GM23248 (cell line): ENCODE measurements around the gene ACTL8. TPM values are rescaled to one million over a fixed set of nuclear protein-coding genes. Genes with fewer than 3 reads are reported as not detected.

ENCODE experiments used
- DNase-seq: peaks from one replicate; pipeline ENCODE4 v3.0.0-alpha.2; 2015
- H2AFZ ChIP-seq: fragments of 200-600 bp; sonication (generic); 2 replicates; pipeline ENCODE4 v1.6.1; 2016; ENCODE audit warnings: antibody characterized with exemption
- H3F3A ChIP-seq: fragments of 200-600 bp; sonication (generic); 2 replicates; pipeline ENCODE4 v1.6.1; 2016; ENCODE audit warnings: mild to moderate bottlenecking, antibody characterized with exemption, mixed run types; ENCODE audit not compliant: insufficient read depth
- H3K27ac ChIP-seq: fragments of 200-600 bp; sonication (generic); 2 replicates; pipeline ENCODE4 v1.5.1; 2016; ENCODE audit warnings: mild to moderate bottlenecking
- H3K27me3 ChIP-seq: fragments of 200-600 bp; sonication (generic); replicated peaks from 2 replicates; pipeline ENCODE4 v1.6.1; 2016; ENCODE audit warnings: mild to moderate bottlenecking; ENCODE audit not compliant: insufficient read depth
- H3K36me3 ChIP-seq: fragments of 200-600 bp; sonication (generic); 2 replicates; pipeline ENCODE4 v1.6.1; 2016; ENCODE audit warnings: low read depth, mild to moderate bottlenecking
- H3K4me1 ChIP-seq: fragments of 200-600 bp; sonication (generic); 2 replicates; pipeline ENCODE4 v1.6.1; 2016; ENCODE audit warnings: mild to moderate bottlenecking; ENCODE audit not compliant: insufficient read depth
- H3K4me2 ChIP-seq: fragments of 200-600 bp; sonication (generic); one replicate; pipeline ENCODE4 v1.6.1; 2016; ENCODE audit warnings: mild to moderate bottlenecking; ENCODE audit not compliant: unreplicated experiment
- H3K4me3 ChIP-seq: fragments of 200-600 bp; sonication (generic); 2 replicates; pipeline ENCODE4 v1.5.1; 2016; ENCODE audit warnings: mild to moderate bottlenecking
- H3K79me2 ChIP-seq: fragments of 200-600 bp; sonication (generic); 2 replicates; pipeline ENCODE4 v1.6.1; 2016; ENCODE audit warnings: mild to moderate bottlenecking; ENCODE audit not compliant: insufficient read depth
- H3K9ac ChIP-seq: fragments of 200-600 bp; sonication (generic); 2 replicates; pipeline ENCODE4 v1.6.1; 2016; ENCODE audit warnings: mild to moderate bottlenecking
- H3K9me2 ChIP-seq: fragments of 200-600 bp; sonication (generic); 2 replicates; pipeline ENCODE4 v1.6.1; 2016; ENCODE audit warnings: mixed run types, mild to moderate bottlenecking, moderate library complexity; ENCODE audit not compliant: insufficient read depth
- H3K9me3 ChIP-seq: fragments of 200-600 bp; sonication (generic); one replicate; pipeline ENCODE4 v1.6.1; 2017; ENCODE audit warnings: low read depth
- H4K20me1 ChIP-seq: fragments of 200-600 bp; sonication (generic); 2 replicates; pipeline ENCODE4 v1.6.0; 2016; ENCODE audit not compliant: insufficient read depth
- EZH2 ChIP-seq: fragments of 200-600 bp; sonication (generic); IDR thresholded peaks from 2 replicates; pipeline ENCODE4 v1.6.1; 2018; ENCODE audit warnings: antibody characterized with exemption, mild to moderate bottlenecking; ENCODE audit not compliant: insufficient read depth, poor library complexity, severe bottlenecking
- EZH2phosphoT487 ChIP-seq: fragments of 200-600 bp; sonication (generic); IDR thresholded peaks from 2 replicates; pipeline ENCODE4 v1.6.1; 2018; ENCODE audit warnings: antibody characterized with exemption, moderate library complexity, mild to moderate bottlenecking, low read depth; ENCODE audit not compliant: insufficient read depth
- WGBS, 2 experiments: methylation state at CpG; one replicate each; pipeline ENCODE4 v1.1.6; 2015 to 2017; ENCODE audit warnings: low lambda C conversion rate in 2 of 2, low coverage in 1 of 2; ENCODE audit errors: missing lambda C conversion rate in 2 of 2; 5-methylcytosine and 5-hydroxymethylcytosine counted together
- in situ Hi-C: fragments of 300-500 bp; cut with MboI; formaldehyde crosslinking; loops from 2 replicates; pipeline ENCODE4 v1.15.0; 2020
- polyA plus RNA-seq: library from polyadenylated mRNA; unstranded; fragments of >200 nt; fragmentation: Nextera tagmentation; extraction: Ambion mirVana; gene quantifications from 2 replicates; pipeline ENCODE4 v1.2.1, GENCODE V29; 2016
- total RNA-seq: library from RNA; depleted of rRNA; stranded (reverse); fragments of >200 nt; shearing (Covaris generic); gene quantifications from 2 replicates; pipeline ENCODE4 v1.2.3, GENCODE V29; 2014

ACTL8 gene
- total and polyA plus RNA-seq, 2 experiments from 2014 or later = 0.11 TPM; not detected in 1

- no peak for TF ChIP-seq EZH2phosphoT487
- TF ChIP-seq EZH2 = no peak
- H3F3A ChIP-seq = no peaks in the 10 kb centered on the region
- peaks cover 15% of the 10 kb centered on the region for H3K27me3 ChIP-seq
- H3K4me2 ChIP-seq = no peak overlapping the region
- H4K20me1 ChIP-seq = no peaks in the 10 kb centered on the region
- in situ Hi-C loops = no loop called here
- WGBS, 2 experiments = 48 to 56% methylated on average over 6 of the region's 6 CpGs
- H3K36me3 ChIP-seq = no peaks in the 10 kb centered on the region
- no peak overlapping the region for H2AFZ ChIP-seq
- H3K4me3 ChIP-seq = no peak overlapping the region
- H3K9ac ChIP-seq = no peak overlapping the region
- DNase-seq = no peak
- H3K9me2 ChIP-seq = no peaks in the 10 kb centered on the region
- no peaks in the 10 kb centered on the region for H3K9me3 ChIP-seq
- H3K4me1 ChIP-seq = no peaks in the 10 kb centered on the region
- no peak overlapping the region for H3K27ac ChIP-seq
- no peaks in the 10 kb centered on the region for H3K79me2 ChIP-seq
Observed at GRCh38 chr1:17808816-17809215, 53.7 kb downstream of the ACTL8 start.

GRCh38 chr1:17810668-17811067, 55.5 kb downstream of the ACTL8 start:
- Histone ChIP-seq H2AFZ (no peak overlapping the region), H3K9ac (no peak overlapping the region), H3K4me3 (no peak overlapping the region), H3K4me2 (no peak overlapping the region), H3K27ac (no peak overlapping the region), H3K36me3 (no peaks in the 10 kb centered on the region), H3K4me1 (no peaks in the 10 kb centered on the region), H3K9me3 (no peaks in the 10 kb centered on the region), H3K27me3 (peaks cover 18% of the 10 kb centered on the region), H3F3A (no peaks in the 10 kb centered on the region), H3K79me2 (no peaks in the 10 kb centered on the region), H3K9me2 (no peaks in the 10 kb centered on the region), H4K20me1 (no peaks in the 10 kb centered on the region)
- TF ChIP-seq EZH2 (no peak), EZH2phosphoT487 (no peak)
- WGBS, 2 experiments = 37 to 52% methylated on average over 2 of the region's 2 CpGs
- in situ Hi-C loops = no loop called here
- no peak for DNase-seq

GRCh38 chr1:17816511-17816910, 61.4 kb downstream of the ACTL8 start:
- Histone ChIP-seq H2AFZ (no peak overlapping the region), H3K4me1 (no peaks in the 10 kb centered on the region), H3K27me3 (peaks cover 7% of the 10 kb centered on the region), H3K79me2 (no peaks in the 10 kb centered on the region), H3K4me3 (no peak overlapping the region), H3K9me3 (no peaks in the 10 kb centered on the region), H4K20me1 (no peaks in the 10 kb centered on the region), H3K4me2 (no peak overlapping the region), H3F3A (no peaks in the 10 kb centered on the region), H3K36me3 (no peaks in the 10 kb centered on the region), H3K27ac (no peak overlapping the region), H3K9ac (no peak overlapping the region), H3K9me2 (no peaks in the 10 kb centered on the region)
- in situ Hi-C loops = no loop called here
- TF ChIP-seq EZH2 = no peak
- no peak for TF ChIP-seq EZH2phosphoT487
- DNase-seq = no peak
- WGBS, 2 experiments = 61 to 65% methylated on average over 4 of the region's 4 CpGs

GRCh38 chr1:17819129-17819802, 64.1 kb downstream of the ACTL8 start:
- Histone ChIP-seq H4K20me1 (no peaks in the 10 kb centered on the region), H3K4me2 (no peak overlapping the region), H3K79me2 (no peaks in the 10 kb centered on the region), H3K9me2 (no peaks in the 10 kb centered on the region), H3K4me1 (no peaks in the 10 kb centered on the region), H3F3A (no peaks in the 10 kb centered on the region), H3K9ac (no peak overlapping the region), H2AFZ (no peak overlapping the region), H3K36me3 (no peaks in the 10 kb centered on the region), H3K4me3 (no peak overlapping the region), H3K27ac (no peak overlapping the region), H3K27me3 (no peaks in the 10 kb centered on the region; the same call in 1 of the 2 replicates), H3K9me3 (no peaks in the 10 kb centered on the region)
- WGBS, 2 experiments = 51% methylated on average over 17 of the region's 17 CpGs
- in situ Hi-C loops = no loop called here
- TF ChIP-seq EZH2phosphoT487 (no peak), EZH2 (no peak)
- no peak for DNase-seq
